Right lobe of liver (tissue), 6 donors: ENCODE results near the gene RALGPS1. TPM values are rescaled to one million over a fixed set of nuclear protein-coding genes. Genes with fewer than 3 reads are reported as not detected.

Source experiments
- ATAC-seq, 4 donors: fragments of 200-7000 bp; cut with Tn5 transposase; one replicate each; pipeline ENCODE4 v1.9.1; 2020; ENCODE audit warnings: mild to moderate bottlenecking in 4 of 4, moderate library complexity in 4 of 4
- DNase-seq, 3 donors: peaks; one replicate each; pipeline ENCODE4 v3.0.0-alpha.2; 2020
- H3K27ac ChIP-seq, 3 donors: fragments of 200-600 bp; one replicate each; pipeline ENCODE4 v1.8.0; 2022
- H3K27me3 ChIP-seq, 2 donors: fragments of 200-600 bp; one replicate each; pipeline ENCODE4 v1.8.0; 2022
- H3K36me3 ChIP-seq, 4 donors: fragments of 200-600 bp; sonication (generic) in 1 of 4; one replicate each; pipeline versions ENCODE4 v1.5.1 to v1.8.0; 2017 to 2022; ENCODE audit warnings: control low read depth in 1 of 4
- H3K4me1 ChIP-seq, 4 donors: fragments of 200-600 bp; sonication (generic) in 1 of 4; one replicate each; pipeline versions ENCODE4 v1.5.1 to v1.8.0; 2017 to 2022; ENCODE audit warnings: control low read depth in 1 of 4
- H3K4me3 ChIP-seq, 3 donors: fragments of 200-600 bp; one replicate each; pipeline ENCODE4 v1.8.0; 2022
- H3K9me3 ChIP-seq, 4 donors: fragments of 200-600 bp; sonication (generic) in 1 of 4; one replicate each; pipeline versions ENCODE4 v1.5.1 to v1.8.0; 2017 to 2022; ENCODE audit warnings: control low read depth in 1 of 4
- POLR2A ChIP-seq: fragments of 450-650 bp; IDR thresholded peaks from one replicate; pipeline ENCODE4 v1.6.1; 2017; ENCODE audit warnings: antibody characterized with exemption, mild to moderate bottlenecking
- WGBS: methylation state at CpG from one replicate; pipeline ENCODE4 v1.1.6; 2018; ENCODE audit warnings: low coverage, low lambda C conversion rate; ENCODE audit not compliant: insufficient coverage; ENCODE audit errors: missing lambda C conversion rate; 5-methylcytosine and 5-hydroxymethylcytosine counted together
- intact Hi-C, 2 donors: fragments of 100-400 bp; cut with DNase I; formaldehyde crosslinking; loops; one replicate each; pipeline versions ENCODE4 v1.11.2 to v1.14.1; 2022
- total RNA-seq, 6 experiments: library from RNA; depleted of rRNA in 2 of 6; stranded (reverse); fragments of >200 nt in 2 of 6; fragmentation: NEBNext Ultra II Directional in 3 of 6; extraction: Animal tissue kit (Norgen Biotek cat#: 25700) in 3 of 6; gene quantifications; one replicate each; pipeline versions ENCODE4 v1.1.0 to v1.2.4, GENCODE V29; 2016 to 2023
- TF ChIP-seq, protein P1 (sequence below), 4 donors: fragments of 200-600 bp in 3 of 4; fragments of 450-650 bp in 1 of 4; IDR thresholded peaks; one replicate each; pipeline versions ENCODE4 v1.5.1 to v1.8.0; 2016 to 2022; ENCODE audit warnings: antibody characterized with exemption in 4 of 4, mild to moderate bottlenecking in 2 of 4
- donor health status: DM: no; HTN: yes; CAD: no.
- donor health status: DM: no; HTN: no; CAD: no.
- donor health status: DM: no; HTN: no; CAD: no.
- donor health status: DM: no; HTN: yes; CAD: no.
- donor health status: DM: no; HTN: yes; CAD: no.

Gene RALGPS1
- total RNA-seq, 6 experiments from 2014 or later, result 1.2 to 3.8 (median 2.4) TPM

DNA sequence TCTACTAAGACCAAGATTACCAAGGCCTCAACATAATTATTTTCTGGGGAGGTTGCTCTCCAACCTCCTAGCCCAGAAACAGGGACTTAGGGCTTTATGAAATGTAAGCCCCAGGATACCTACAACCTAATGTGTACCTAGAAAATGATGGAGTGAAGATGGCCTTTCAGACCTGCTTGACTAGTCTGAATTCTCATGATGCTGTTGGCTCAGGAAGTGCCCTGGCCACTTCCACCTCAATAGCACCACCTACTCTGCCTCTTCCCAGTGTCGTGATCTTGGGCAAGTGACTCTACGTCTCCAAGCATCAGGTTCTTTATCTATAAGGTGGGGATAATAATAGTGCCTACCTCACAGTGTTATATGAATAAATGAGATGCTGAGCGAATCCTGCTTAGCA, 292.1 kb downstream of the RALGPS1 start:
- WGBS, result no CpG with 5 or more reads among the region's 3 CpGs
- no peak for ATAC-seq
- no peaks in the 10 kb centered on the region for H3K4me1 ChIP-seq

DNA sequence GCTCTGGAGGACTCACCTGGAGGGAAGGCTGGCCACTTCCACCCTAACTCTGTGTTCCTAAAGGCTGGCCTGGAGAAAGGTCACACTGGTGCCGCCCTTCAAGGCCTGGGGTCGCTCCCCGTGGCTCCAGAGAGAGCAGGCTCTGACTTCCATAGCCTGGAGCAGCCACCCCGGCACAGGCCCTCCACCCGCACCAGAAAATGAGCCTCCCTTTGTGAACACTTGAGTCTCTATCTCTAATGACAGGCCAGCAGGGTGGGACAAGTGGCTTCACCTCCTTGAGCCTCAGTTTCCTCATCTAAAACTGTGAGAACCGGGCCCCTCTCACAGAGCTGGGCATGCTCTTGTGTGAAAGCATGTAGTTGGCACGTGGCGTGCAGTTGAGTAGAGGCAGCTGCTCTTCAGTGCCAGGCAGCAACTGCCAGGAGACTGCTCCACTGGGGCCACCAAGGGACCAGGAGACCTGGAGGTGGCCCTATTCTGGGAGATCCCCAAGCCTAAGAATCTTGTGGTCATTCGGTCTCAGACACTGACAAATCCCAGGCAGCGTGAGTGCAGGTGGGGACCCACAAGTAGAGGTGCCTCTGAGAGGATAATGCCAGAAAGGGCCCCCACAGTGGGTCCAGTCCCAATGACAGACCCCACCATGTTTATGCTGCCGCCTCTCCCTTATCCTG, 293.3 kb downstream of the RALGPS1 start:
- H3K27me3 ChIP-seq, result no peaks in the 10 kb centered on the region
- no peaks in the 10 kb centered on the region for H3K36me3 ChIP-seq
- no peak overlapping the region for H3K27ac ChIP-seq
- no peaks in the 10 kb centered on the region for H3K4me1 ChIP-seq
- ATAC-seq, result no peak
- H3K9me3 ChIP-seq, result no peaks in the 10 kb centered on the region
- DNase-seq, result no peak
- H3K4me3 ChIP-seq, result no peak overlapping the region
- 100% methylated on average over 3 of the region's 11 CpGs for WGBS
- TF ChIP-seq, protein P1, sequence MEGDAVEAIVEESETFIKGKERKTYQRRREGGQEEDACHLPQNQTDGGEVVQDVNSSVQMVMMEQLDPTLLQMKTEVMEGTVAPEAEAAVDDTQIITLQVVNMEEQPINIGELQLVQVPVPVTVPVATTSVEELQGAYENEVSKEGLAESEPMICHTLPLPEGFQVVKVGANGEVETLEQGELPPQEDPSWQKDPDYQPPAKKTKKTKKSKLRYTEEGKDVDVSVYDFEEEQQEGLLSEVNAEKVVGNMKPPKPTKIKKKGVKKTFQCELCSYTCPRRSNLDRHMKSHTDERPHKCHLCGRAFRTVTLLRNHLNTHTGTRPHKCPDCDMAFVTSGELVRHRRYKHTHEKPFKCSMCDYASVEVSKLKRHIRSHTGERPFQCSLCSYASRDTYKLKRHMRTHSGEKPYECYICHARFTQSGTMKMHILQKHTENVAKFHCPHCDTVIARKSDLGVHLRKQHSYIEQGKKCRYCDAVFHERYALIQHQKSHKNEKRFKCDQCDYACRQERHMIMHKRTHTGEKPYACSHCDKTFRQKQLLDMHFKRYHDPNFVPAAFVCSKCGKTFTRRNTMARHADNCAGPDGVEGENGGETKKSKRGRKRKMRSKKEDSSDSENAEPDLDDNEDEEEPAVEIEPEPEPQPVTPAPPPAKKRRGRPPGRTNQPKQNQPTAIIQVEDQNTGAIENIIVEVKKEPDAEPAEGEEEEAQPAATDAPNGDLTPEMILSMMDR (IDR thresholded peaks at IDR 0.05), result no peak
- no peak for TF ChIP-seq POLR2A
- intact Hi-C loops, result loop anchor here in 1 of 2 donors (10.0 kb wide), 2 partner anchors 243 to 273 kb away; no protein-coding TSS in a partner anchor

More for the DNA sequence above, 292.1 kb downstream of the RALGPS1 start:
- no peak overlapping the region for H3K27ac ChIP-seq
- TF ChIP-seq, protein P1 (IDR thresholded peaks at IDR 0.05), result no peak
- no peak for TF ChIP-seq POLR2A
- H3K4me3 ChIP-seq, result no peak overlapping the region
- DNase-seq, result no peak
- H3K27me3 ChIP-seq, result no peaks in the 10 kb centered on the region
- intact Hi-C loops, result loop anchor here in 1 of 2 donors (10.0 kb wide), 2 partner anchors 242 to 272 kb away; no protein-coding TSS in a partner anchor
- no peaks in the 10 kb centered on the region for H3K9me3 ChIP-seq
- H3K36me3 ChIP-seq, result no peaks in the 10 kb centered on the region

DNA sequence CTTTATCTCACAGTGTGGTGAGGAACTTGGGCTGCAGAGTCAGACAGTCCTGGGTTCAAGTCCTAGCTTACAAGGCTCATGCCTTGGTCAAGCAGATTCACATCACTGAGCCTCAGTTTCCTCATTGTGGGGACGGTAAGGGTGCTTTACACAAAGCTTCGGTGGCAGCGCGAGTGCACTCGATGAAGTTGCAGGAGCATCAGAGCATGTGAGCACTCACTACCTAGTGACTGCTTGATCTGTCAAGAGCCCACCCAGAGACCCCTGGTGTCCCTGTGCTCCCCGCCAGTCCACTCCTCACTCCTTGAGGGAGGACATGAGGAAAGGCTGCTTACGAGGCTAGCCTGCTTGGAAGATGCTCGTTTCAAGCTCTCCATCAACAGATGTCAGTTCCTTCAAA, 293.8 kb downstream of the RALGPS1 start:
- TF ChIP-seq POLR2A, result no peak
- TF ChIP-seq, protein P1 (IDR thresholded peaks at IDR 0.05), result no peak
- H3K27me3 ChIP-seq, result no peaks in the 10 kb centered on the region
- ATAC-seq, result no peak
- H3K27ac ChIP-seq, result no peak overlapping the region
- intact Hi-C loops, result loop anchor here in 1 of 2 donors (10.0 kb wide), 2 partner anchors 244 to 274 kb away; no protein-coding TSS in a partner anchor
- H3K4me1 ChIP-seq, result no peaks in the 10 kb centered on the region
- no peak overlapping the region for H3K4me3 ChIP-seq
- WGBS, result 92% methylated on average over 7 of the region's 8 CpGs
- H3K9me3 ChIP-seq, result no peaks in the 10 kb centered on the region
- DNase-seq, result no peak
- no peaks in the 10 kb centered on the region for H3K36me3 ChIP-seq

DNA sequence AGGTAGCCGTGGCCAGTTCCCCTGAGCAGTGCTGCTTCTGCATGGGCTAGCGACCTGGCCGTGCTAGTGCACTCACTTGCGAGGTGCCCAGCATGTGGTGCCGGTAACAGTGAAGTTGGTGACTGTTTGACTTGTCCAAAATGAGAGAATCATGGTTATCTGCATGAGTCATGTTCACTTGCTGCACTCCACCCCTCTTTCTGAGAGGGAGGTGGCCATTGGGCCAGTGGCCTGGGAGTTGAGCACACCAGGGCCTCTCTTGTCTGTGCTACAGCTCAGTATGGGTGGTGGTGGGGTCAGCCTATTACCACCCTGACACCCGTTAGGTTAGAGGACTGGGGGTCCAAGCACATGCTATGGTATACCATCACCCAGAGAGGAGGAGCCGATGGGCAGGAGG, 294.6 kb downstream of the RALGPS1 start:
- no peak overlapping the region for H3K27ac ChIP-seq
- H3K4me3 ChIP-seq, result no peak overlapping the region
- ATAC-seq, result peak in 1 of 4 donors; percentile 26
- no peak for TF ChIP-seq POLR2A
- TF ChIP-seq, protein P1 (IDR thresholded peaks at IDR 0.05), result no peak
- intact Hi-C loops, result loop anchor here in 1 of 2 donors (10.0 kb wide), 2 partner anchors 244 to 274 kb away; no protein-coding TSS in a partner anchor
- no peaks in the 10 kb centered on the region for H3K36me3 ChIP-seq
- H3K4me1 ChIP-seq, result no peaks in the 10 kb centered on the region
- DNase-seq, result no peak
- WGBS, result no CpG with 5 or more reads among the region's 7 CpGs
- no peaks in the 10 kb centered on the region for H3K27me3 ChIP-seq
- no peaks in the 10 kb centered on the region for H3K9me3 ChIP-seq
